Measurements from ENCODE around the gene PDIA4. TPM values are rescaled to one million over a fixed set of nuclear protein-coding genes. Genes with fewer than 3 reads are reported as not detected.
"Not testable (repeated sequence)": the region's sequence is repeated elsewhere in the genome, so short reads cannot be mapped to it uniquely, and the experiment has no call there.

The PDIA4 gene
- polyA plus RNA-seq, 3 donors: 27.3 to 63.6 (median 49.0) TPM

GRCh38 chr7:148983200-148984146 is 44.8 kb downstream of the PDIA4 start:
- 0 to 1% (median 0%) methylated on average over 38 of the region's 38 CpGs for WGBS, 3 donors
- no peak overlapping the region for H3K27ac ChIP-seq (ENCODE audit: low read depth, low read length)

- 0 to 3% (median 1%) methylated on average over 23 of the region's 23 CpGs for WGBS, 3 donors
- H3K27ac ChIP-seq (ENCODE audit: low read depth, low read length): no peak overlapping the region
Observed at GRCh38 chr7:148982654-148983199, 45.6 kb downstream of the PDIA4 start.

- WGBS, 3 donors: 77 to 81% (median 79%) methylated on average over 9 of the region's 9 CpGs
- H3K27ac ChIP-seq (ENCODE audit: low read depth, low read length): no peak overlapping the region
Observed at GRCh38 chr7:148979827-148980226, 48.5 kb downstream of the PDIA4 start.

- 71 to 81% (median 74%) methylated on average over 7 of the region's 7 CpGs for WGBS, 3 donors
- H3K27ac ChIP-seq (ENCODE audit: low read depth, low read length): not testable (repeated sequence)
Observed at GRCh38 chr7:148979072-148979471, 49.2 kb downstream of the PDIA4 start.

- no peak overlapping the region for H3K27ac ChIP-seq (ENCODE audit: low read depth, low read length)
- 48 to 64% (median 56%) methylated on average over 8 of the region's 8 CpGs for WGBS, 3 donors
Observed at GRCh38 chr7:148978091-148978490, 50.2 kb downstream of the PDIA4 start.

- 71 to 96% (median 88%) methylated on average over 3 of the region's 3 CpGs for WGBS, 3 donors
- H3K27ac ChIP-seq (ENCODE audit: low read depth, low read length): no peak overlapping the region
Observed at GRCh38 chr7:148975896-148976295, 52.4 kb downstream of the PDIA4 start.

GRCh38 chr7:148973256-148973655 is 55.0 kb downstream of the PDIA4 start:
- 68 to 74% (median 72%) methylated on average over 5 to 6 of the region's 6 CpGs for WGBS, 3 donors
- H3K27ac ChIP-seq (ENCODE audit: low read depth, low read length): no peak overlapping the region

GRCh38 chr7:148972375-148972774 is 55.9 kb downstream of the PDIA4 start:
- WGBS, 3 donors: 52 to 78% (median 61%) methylated on average over 7 of the region's 7 CpGs

GRCh38 chr7:148967602-148968001 is 60.7 kb downstream of the PDIA4 start:
- WGBS, 3 donors: 72 to 84% (median 83%) methylated on average over 3 of the region's 3 CpGs

More at GRCh38 chr7:148972375-148972774, 55.9 kb downstream of the PDIA4 start:
- no peak overlapping the region for H3K27ac ChIP-seq (ENCODE audit: low read depth, low read length)

GRCh38 chr7:148967032-148967372 is 61.3 kb downstream of the PDIA4 start:
- H3K27ac ChIP-seq (ENCODE audit: low read depth, low read length): no peak overlapping the region
- WGBS, 3 donors: 29 to 35% (median 34%) methylated on average over 13 of the region's 13 CpGs

More at GRCh38 chr7:148967602-148968001, 60.7 kb downstream of the PDIA4 start:
- H3K27ac ChIP-seq (ENCODE audit: low read depth, low read length): no peak overlapping the region

- H3K27ac ChIP-seq (ENCODE audit: low read depth, low read length): no peak overlapping the region
- 47 to 52% (median 51%) methylated on average over 15 of the region's 15 CpGs for WGBS, 3 donors
Observed at GRCh38 chr7:148964483-148965267, 63.6 kb downstream of the PDIA4 start.

- WGBS, 3 donors: 18 to 26% (median 18%) methylated on average over 20 of the region's 20 CpGs
- no peak overlapping the region for H3K27ac ChIP-seq (ENCODE audit: low read depth, low read length)
Observed at GRCh38 chr7:148963583-148964482, 64.5 kb downstream of the PDIA4 start.

- 0 to 1% (median 0%) methylated on average over 5 of the region's 5 CpGs for WGBS, 3 donors
- no peak overlapping the region for H3K27ac ChIP-seq (ENCODE audit: low read depth, low read length)
Observed at GRCh38 chr7:148962823-148963582, 65.3 kb downstream of the PDIA4 start.

- WGBS, 3 donors: 3 to 10% (median 7%) methylated on average over 5 of the region's 5 CpGs
- no peak overlapping the region for H3K27ac ChIP-seq (ENCODE audit: low read depth, low read length)
Observed at GRCh38 chr7:148962440-148962822, 65.9 kb downstream of the PDIA4 start.

GRCh38 chr7:148959726-148960125 is 68.6 kb downstream of the PDIA4 start:
- WGBS, 3 donors: 69 to 79% (median 76%) methylated on average over 3 of the region's 3 CpGs
- H3K27ac ChIP-seq (ENCODE audit: low read depth, low read length): no peak overlapping the region

GRCh38 chr7:148958061-148958460 is 70.2 kb downstream of the PDIA4 start:
- H3K27ac ChIP-seq (ENCODE audit: low read depth, low read length): no peak overlapping the region
- WGBS, 3 donors: 87 to 89% (median 88%) methylated on average over 9 of the region's 9 CpGs

GRCh38 chr7:148954766-148955165 is 73.5 kb downstream of the PDIA4 start:
- H3K27ac ChIP-seq (ENCODE audit: low read depth, low read length): no peak overlapping the region
- 92 to 93% (median 92%) methylated on average over 10 of the region's 10 CpGs for WGBS, 3 donors
